Measurements from ENCODE around the gene ZHX3. TPM values are rescaled to one million over a fixed set of nuclear protein-coding genes. Genes with fewer than 3 reads are reported as not detected.

ZHX3 gene
- total and polyA plus RNA-seq, 10 of the 15 experiments (the other 5 are each of a cell fraction or from before 2014, with no cell fraction given) = 1.3 to 14.0 (median 5.0) TPM

GRCh38 chr20:41145821-41146620 is 171.5 kb downstream of the ZHX3 start:
- H2AFZ ChIP-seq (ENCODE audit: control insufficient read depth, low read depth, low read length) = no peak overlapping the region
- H3K9me3 ChIP-seq (replicated peaks; ENCODE audit: control insufficient read depth, insufficient read depth, low read length) = no peaks in the 10 kb centered on the region
- FAIRE-seq (no peak), ATAC-seq (no peak), DNase-seq (ENCODE audit: low read depth, low spot score) (no peak)
- intact Hi-C loops (cut with micrococcal nuclease; ENCODE audit: unreplicated experiment) (no loop called here), in situ Hi-C loops (cut with MboI) (no loop called here)
- H3K27ac ChIP-seq (ENCODE audit: control insufficient read depth, insufficient read depth) = no peak overlapping the region
- no peak overlapping the region for H3K9ac ChIP-seq (ENCODE audit: control insufficient read depth, insufficient read depth, low read length)
- ChIA-PET RAD21 (ENCODE audit: unreplicated experiment) (interaction anchor here (0.5 to 1.3 kb wide), 3 partner anchors 11 to 192 kb away, joined by 4 to 6 read pairs (median 4); no protein-coding TSS in a partner anchor), POLR2A (interaction anchor here (1.0 to 11.3 kb wide), 3 partner anchors 8 to 14 kb away, joined by 3 to 84 read pairs (median 4); no protein-coding TSS in a partner anchor), CTCF (interaction anchor here (1.1 to 10.1 kb wide), 5 partner anchors 7 to 194 kb away, joined by 3 to 75 read pairs (median 4); no protein-coding TSS in a partner anchor), SMC1A (ENCODE audit: uncharacterized antibody, unreplicated experiment) (interaction anchor here (0.7 to 1.9 kb wide), 3 partner anchors 10 to 178 kb away, joined by 3 to 13 read pairs (median 3); no protein-coding TSS in a partner anchor)
- no TSS peak for BruUV-seq (replicated peaks)
- WGBS (ENCODE audit: insufficient coverage, insufficient replicate concordance, low lambda C conversion rate, missing lambda C conversion rate) = 91% methylated on average over 12 of the region's 12 CpGs
- H3K4me2 ChIP-seq (ENCODE audit: control insufficient read depth, insufficient read depth) = peak overlapping the region; percentile 35; the same call in 1 of the 2 replicates
- peaks cover 5% of the 10 kb centered on the region in 2 experiments; a peak in 3 of 4 replicates for H3K36me3 ChIP-seq (ENCODE audit: control insufficient read depth in 2 of 2, insufficient read depth in 2 of 2, low read length in 1 of 2)
- no peak overlapping the region for H3K4me3 ChIP-seq
- H3K79me2 ChIP-seq (ENCODE audit: control insufficient read depth, insufficient read depth, low read length) = peaks cover 84% of the 10 kb centered on the region
- H3K4me1 ChIP-seq (ENCODE audit: control insufficient read depth, insufficient read depth, low read length) = peaks cover 27% of the 10 kb centered on the region
- H3K27me3 ChIP-seq (replicated peaks in 1 of 2; ENCODE audit: control insufficient read depth in 2 of 2, insufficient read depth in 2 of 2, low read length in 1 of 2) = no peaks in the 10 kb centered on the region
- TF ChIP-seq SUPT20H (IDR thresholded peaks at IDR 0.05; ENCODE audit: borderline replicate concordance, control insufficient read depth, low read depth, low read length) = no peak
- no peak for TF ChIP-seq MYC (IDR thresholded peaks at IDR 0.05; ENCODE audit: insufficient read depth, insufficient read length, insufficient replicate concordance, low read length, severe bottlenecking)
- TF ChIP-seq WRNIP1 (IDR thresholded peaks at IDR 0.05; ENCODE audit: borderline replicate concordance, low read depth, low read length) = no peak
- no peak for TF ChIP-seq MYB (IDR thresholded peaks at IDR 0.05; ENCODE audit: borderline replicate concordance, low read depth, low read length)
- TF ChIP-seq IRF5 (IDR thresholded peaks at IDR 0.05; ENCODE audit: borderline replicate concordance) = no peak
- no peak for TF ChIP-seq IKZF1 (conservative IDR thresholded peaks at IDR 0.05)
- TF ChIP-seq TCF3 (IDR thresholded peaks at IDR 0.05; ENCODE audit: borderline replicate concordance, insufficient read depth, low read depth, low read length) = no peak
- no peak for TF ChIP-seq CTCF (IDR thresholded peaks at IDR 0.05 in 2 of 3, conservative IDR thresholded peaks at IDR 0.05 in 1 of 3; ENCODE audit: control insufficient read depth in 2 of 3, extremely low read depth in 1 of 3, insufficient read depth in 1 of 3, low read depth in 3 of 3, low read length in 3 of 3)
- TF ChIP-seq JUNB (IDR thresholded peaks at IDR 0.05) = no peak
- H4K20me1 ChIP-seq (ENCODE audit: control insufficient read depth, insufficient read depth) = peaks cover 9% of the 10 kb centered on the region
